AML-193 (cell line): Measurements from ENCODE around the gene KCNMA1.
"Not testable (repeated sequence)": the region's sequence is repeated elsewhere in the genome, so short reads cannot be mapped to it uniquely, and the experiment has no call there.

Experiments used
- DNase-seq, 2 experiments: peaks; one replicate each; lab custom pipeline; 2025; lab: John Stamatoyannopoulos, UW

The KCNMA1 gene

GRCh38 chr10:77637532-77638320 is at the start of gene KCNMA1:
Gene KCNMA1, minus strand, starts transcription at chr10:77637808.
- no peak for DNase-seq

GRCh38 chr10:77686650-77687417 is 49.2 kb upstream of the KCNMA1 start:
- DNase-seq = no peak

- no peak for DNase-seq
These were observed 48.5 kb upstream of the KCNMA1 start for GRCh38 chr10:77686096-77686495.

GRCh38 chr10:77685432-77685831 is 47.8 kb upstream of the KCNMA1 start:
- DNase-seq = no peak

- DNase-seq = not testable (repeated sequence)
These were observed 45.5 kb upstream of the KCNMA1 start for GRCh38 chr10:77683088-77683432.

- DNase-seq = no peak
These were observed 44.9 kb upstream of the KCNMA1 start for GRCh38 chr10:77682393-77683087.

GRCh38 chr10:77681839-77682238 is 44.2 kb upstream of the KCNMA1 start:
- no peak for DNase-seq

GRCh38 chr10:77680811-77681210 is 43.2 kb upstream of the KCNMA1 start:
- DNase-seq = no peak

- no peak for DNase-seq
These were observed 42.5 kb upstream of the KCNMA1 start for GRCh38 chr10:77680065-77680464.

GRCh38 chr10:77679217-77679616 is 41.6 kb upstream of the KCNMA1 start:
- no peak for DNase-seq

- no peak for DNase-seq
These were observed 40.5 kb upstream of the KCNMA1 start for GRCh38 chr10:77678146-77678545.

- DNase-seq = no peak
These were observed 37.7 kb upstream of the KCNMA1 start for GRCh38 chr10:77675347-77675746.

- no peak for DNase-seq
These were observed 36.0 kb upstream of the KCNMA1 start for GRCh38 chr10:77673515-77674140.

- no peak for DNase-seq
These were observed 35.5 kb upstream of the KCNMA1 start for GRCh38 chr10:77673101-77673500.

- DNase-seq = no peak
These were observed 34.1 kb upstream of the KCNMA1 start for GRCh38 chr10:77671594-77672252.

GRCh38 chr10:77670817-77671443 is 33.3 kb upstream of the KCNMA1 start:
- DNase-seq = no peak

- DNase-seq = no peak
These were observed 32.3 kb upstream of the KCNMA1 start for GRCh38 chr10:77669892-77670291.

GRCh38 chr10:77667426-77668324 is 30.1 kb upstream of the KCNMA1 start:
- no peak for DNase-seq

- DNase-seq = no peak
These were observed 29.2 kb upstream of the KCNMA1 start for GRCh38 chr10:77666821-77667220.

- no peak for DNase-seq
These were observed 27.1 kb upstream of the KCNMA1 start for GRCh38 chr10:77664696-77665095.
